ENCODE results near the gene SMARCD1.
"Not testable (repeated sequence)": the region's sequence is repeated elsewhere in the genome, so short reads cannot be mapped to it uniquely, and the experiment has no call there.

SMARCD1 gene

GRCh38 chr12:50142993-50143392, 57.9 kb downstream of the SMARCD1 start:
- DNase-seq (ENCODE audit: low read depth) = no peak

- no peak for DNase-seq (ENCODE audit: low read depth)
These were observed 60.3 kb downstream of the SMARCD1 start for GRCh38 chr12:50145439-50145838.

- DNase-seq (ENCODE audit: low read depth) = no peak
These were observed 62.1 kb downstream of the SMARCD1 start for GRCh38 chr12:50147281-50147680.

GRCh38 chr12:50148011-50148410, 62.9 kb downstream of the SMARCD1 start:
- DNase-seq (ENCODE audit: low read depth) = not testable (repeated sequence)

- DNase-seq (ENCODE audit: low read depth) = no peak
These were observed 64.2 kb downstream of the SMARCD1 start for GRCh38 chr12:50149311-50149710.

All from non-pigmented ciliary epithelial cell (primary cell).